ENCODE measurements around the gene SUN3. TPM values are rescaled to one million over a fixed set of nuclear protein-coding genes. Genes with fewer than 3 reads are reported as not detected.
A peak's percentile ranks its signal among the peaks of the same experiment; 100 is the strongest.

SUN3 gene
- total and polyA plus RNA-seq, 9 of the 15 experiments (the other 6 are each of a cell fraction or from before 2014, with no cell fraction given): 0.04 to 0.06 TPM; not detected in 7

GRCh38 chr7:47979145-47979831 is 49.6 kb downstream of the SUN3 start, which contains the start of gene HUS1 (continued):
- TF ChIP-seq NCOR1 (IDR thresholded peaks at IDR 0.05): peak; percentile 54
- TF ChIP-seq ZC3H11A (IDR thresholded peaks at IDR 0.05; ENCODE audit: low read depth, low read length): peak; percentile 92; the same call in 1 of the 2 replicates
- no peak for TF ChIP-seq POLR3G (IDR thresholded peaks at IDR 0.05; ENCODE audit: extremely low read depth, insufficient read length, insufficient replicate concordance)
- peak; percentile 84; the same call in 1 of the 2 replicates for TF ChIP-seq CTBP1 (IDR thresholded peaks at IDR 0.05; ENCODE audit: borderline replicate concordance)
- no peak for TF ChIP-seq CEBPG (CRISPR knock-in tag; IDR thresholded peaks at IDR 0.05)
- no peak for TF ChIP-seq CEBPG (tag; conservative IDR thresholded peaks at IDR 0.05 in 1 of 2, IDR thresholded peaks at IDR 0.05 in 1 of 2)
- TF ChIP-seq EP400 (IDR thresholded peaks at IDR 0.05): peak; percentile 93
- peak; percentile 63 for TF ChIP-seq ELF2 (CRISPR knock-in tag; IDR thresholded peaks at IDR 0.05)
- TF ChIP-seq MTA2 (IDR thresholded peaks at IDR 0.05; ENCODE audit: low read depth): peak; percentile 89
- TF ChIP-seq ZNF583 (CRISPR knock-in tag; IDR thresholded peaks at IDR 0.05): no peak
- peak; percentile 80 for TF ChIP-seq ZNF395 (CRISPR knock-in tag; IDR thresholded peaks at IDR 0.05)
- peak; percentile 67 for TF ChIP-seq MEF2D (tag; conservative IDR thresholded peaks at IDR 0.05; ENCODE audit: low read depth)
- TF ChIP-seq TEAD1 (CRISPR knock-in tag; IDR thresholded peaks at IDR 0.05): peak; percentile 59 to 70; a peak in 3 of 4 replicates
- TF ChIP-seq POLR2H (tag; IDR thresholded peaks at IDR 0.05; ENCODE audit: low read depth): peak; percentile 86
- TF ChIP-seq THAP7 (CRISPR knock-in tag; IDR thresholded peaks at IDR 0.05): 0 out of 2 replicates have a peak, but pooled peaks have one; percentile 43
- TF ChIP-seq HDAC8 (tag; IDR thresholded peaks at IDR 0.05): peak; percentile 70; the same call in 1 of the 2 replicates
- TF ChIP-seq KLF16 (IDR thresholded peaks at IDR 0.05): no peak
- no peak for TF ChIP-seq ZNF766 (CRISPR knock-in tag; conservative IDR thresholded peaks at IDR 0.05)
- peak; percentile 96 for TF ChIP-seq GABPA (tag; conservative IDR thresholded peaks at IDR 0.05; ENCODE audit: low read depth)
- TF ChIP-seq SMAD2 (IDR thresholded peaks at IDR 0.05; ENCODE audit: low read depth, low read length): no peak
- no peak for TF ChIP-seq PATZ1 (CRISPR knock-in tag; IDR thresholded peaks at IDR 0.05; ENCODE audit: borderline replicate concordance)
- 0 out of 2 replicates have a peak, but pooled peaks have one; percentile 23 for TF ChIP-seq HMBOX1 (IDR thresholded peaks at IDR 0.05)
- TF ChIP-seq ILK (tag; IDR thresholded peaks at IDR 0.05; ENCODE audit: borderline replicate concordance, low read depth): no peak
